Urinary bladder (tissue), 4 donors: ENCODE measurements around the gene TSC22D2. TPM values are rescaled to one million over a fixed set of nuclear protein-coding genes. Genes with fewer than 3 reads are reported as not detected.

Experiments
- DNase-seq: peaks from one replicate; pipeline ENCODE4 v3.0.0-alpha.2; 2015; ENCODE audit errors: extremely low spot score
- H3K27ac ChIP-seq: one replicate; pipeline ENCODE4 v1.5.1; 2013; ENCODE audit warnings: low read depth, mild to moderate bottlenecking, moderate library complexity
- H3K36me3 ChIP-seq: one replicate; pipeline ENCODE4 v1.6.1; 2013; ENCODE audit warnings: mild to moderate bottlenecking, moderate library complexity; ENCODE audit not compliant: insufficient read depth
- H3K4me1 ChIP-seq: one replicate; pipeline ENCODE4 v1.6.1; 2013; ENCODE audit warnings: mild to moderate bottlenecking, moderate library complexity; ENCODE audit not compliant: insufficient read depth
- H3K4me3 ChIP-seq: one replicate; pipeline ENCODE4 v1.5.1; 2013; ENCODE audit warnings: low read depth, low read length
- WGBS: extraction: QIAGEN DNeasy Blood & Tissue Kit; methylation state at CpG from one replicate; pipeline ENCODE4 v1.1.7; 2013; 5-methylcytosine and 5-hydroxymethylcytosine counted together
- polyA plus RNA-seq: library from polyadenylated mRNA; stranded (reverse); fragments of 200-250 nt; gene quantifications from one replicate; pipeline ENCODE4 v1.2.3, GENCODE V29; 2013
- total RNA-seq: library from RNA; depleted of rRNA; stranded (reverse); fragments of >200 nt; gene quantifications from one replicate; pipeline ENCODE4 v1.2.3, GENCODE V29; 2014
- donor health status: healthy with polysubstance abuse.
- donor health status: healthy.

TSC22D2 gene
- total RNA-seq (48.3 TPM), polyA plus RNA-seq (16.3 TPM)

DNA sequence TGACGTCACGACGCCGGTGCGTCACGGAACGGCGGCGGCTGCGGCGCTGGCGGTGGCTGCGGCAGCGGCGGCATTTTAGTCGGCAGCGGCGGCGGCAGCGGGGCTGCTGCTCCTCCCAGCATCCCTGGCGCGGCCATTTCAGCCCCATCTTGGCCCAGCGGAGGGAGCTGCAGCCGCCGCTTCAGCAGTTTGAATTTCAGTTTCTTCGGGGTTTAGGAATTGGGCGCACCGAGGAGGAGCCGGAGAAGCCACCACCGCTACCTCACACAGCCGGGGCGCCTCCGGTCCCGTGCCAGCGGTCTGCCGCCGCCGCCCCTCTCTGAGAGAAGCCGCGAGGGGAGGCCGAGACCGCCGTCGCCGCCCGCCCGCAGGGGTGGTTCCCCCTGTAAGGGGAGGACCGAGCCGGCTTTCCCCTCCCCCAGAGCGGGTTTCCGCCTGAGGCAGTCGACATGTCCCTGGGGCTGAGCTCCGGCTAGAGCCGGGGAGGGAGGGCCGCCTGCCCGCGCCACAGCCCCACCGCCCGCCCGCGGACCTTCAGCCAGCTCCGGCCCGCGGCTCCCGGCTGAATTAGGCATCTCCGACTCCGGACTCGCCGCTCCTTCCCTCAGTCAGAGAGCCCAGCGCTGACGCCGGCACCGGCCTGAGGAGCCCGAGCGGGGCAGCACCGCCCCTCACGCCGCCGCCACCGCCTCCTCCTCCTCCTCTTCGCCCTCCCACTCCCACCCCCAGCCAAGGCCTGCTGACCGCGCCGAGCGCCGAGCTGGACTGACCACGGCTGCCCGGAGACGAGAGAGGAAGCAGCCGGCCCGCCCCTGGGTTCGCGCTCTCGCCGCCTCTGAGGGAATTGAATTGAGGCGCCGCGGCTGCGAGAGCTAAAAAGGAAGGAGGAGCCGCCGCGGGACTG, at the start of gene TSC22D2:
TSS of gene TSC22D2 (plus strand) at position 78 of the 904 bp plus-strand sequence. CDS start 1,053 bp downstream, outside the sequence.
- DNase-seq, result peak; percentile 83
- Histone ChIP-seq H3K27ac (peak within 1 kb of the TSS; percentile 99), H3K36me3 (no peaks in the 10 kb centered on the region), H3K4me1 (no peaks in the 10 kb centered on the region), H3K4me3 (peak within 1 kb of the TSS; percentile 92)
- under 1% methylated on average over 100 of the region's 102 CpGs for WGBS

DNA sequence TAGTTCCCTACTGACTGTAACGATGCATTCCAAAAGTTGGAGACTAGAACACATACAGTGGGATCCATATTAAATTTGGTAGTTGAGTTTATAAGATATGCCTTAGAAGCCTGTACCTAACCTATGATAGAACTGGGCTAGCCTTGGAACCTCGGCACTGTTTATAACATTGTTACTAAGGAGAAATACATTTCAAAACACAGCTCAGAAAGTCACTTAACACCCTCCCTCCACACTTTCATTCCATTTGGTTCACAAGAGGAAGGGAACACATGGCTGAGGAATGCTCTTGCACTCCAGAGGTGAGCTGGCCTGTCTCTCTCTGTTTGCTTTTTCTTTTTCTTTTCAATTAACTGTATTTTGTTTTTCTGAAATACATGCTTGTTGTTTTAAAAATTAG, 48.7 kb upstream of the TSC22D2 start:
- Histone ChIP-seq H3K4me3 (no peak overlapping the region), H3K4me1 (no peaks in the 10 kb centered on the region), H3K36me3 (no peaks in the 10 kb centered on the region), H3K27ac (no peak overlapping the region)
- DNase-seq, result no peak
- WGBS, result 86% methylated on average over 2 of the region's 2 CpGs

DNA sequence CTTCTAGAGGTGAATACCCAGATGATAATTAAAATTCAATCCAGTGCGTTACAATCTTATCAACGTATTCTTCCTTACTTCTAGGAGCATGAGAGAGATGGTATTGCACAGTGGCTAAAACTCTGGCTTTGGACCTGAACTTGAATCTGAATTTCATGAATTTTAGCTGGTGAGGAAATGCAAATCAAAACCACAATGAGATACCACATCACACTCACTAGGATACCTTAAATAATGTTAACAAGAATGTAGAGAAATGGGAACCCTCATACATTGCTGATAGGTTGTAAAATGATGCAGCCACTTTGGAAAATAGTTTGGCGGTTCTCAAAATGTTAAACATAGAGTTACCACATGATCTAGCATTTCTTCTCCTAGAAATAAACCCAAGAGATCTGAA, 47.1 kb upstream of the TSC22D2 start:
- Histone ChIP-seq H3K27ac (no peak overlapping the region), H3K4me3 (no peak overlapping the region), H3K4me1 (no peaks in the 10 kb centered on the region), H3K36me3 (no peaks in the 10 kb centered on the region)
- 97% methylated on average over 3 of the region's 3 CpGs for WGBS
- no peak for DNase-seq

DNA sequence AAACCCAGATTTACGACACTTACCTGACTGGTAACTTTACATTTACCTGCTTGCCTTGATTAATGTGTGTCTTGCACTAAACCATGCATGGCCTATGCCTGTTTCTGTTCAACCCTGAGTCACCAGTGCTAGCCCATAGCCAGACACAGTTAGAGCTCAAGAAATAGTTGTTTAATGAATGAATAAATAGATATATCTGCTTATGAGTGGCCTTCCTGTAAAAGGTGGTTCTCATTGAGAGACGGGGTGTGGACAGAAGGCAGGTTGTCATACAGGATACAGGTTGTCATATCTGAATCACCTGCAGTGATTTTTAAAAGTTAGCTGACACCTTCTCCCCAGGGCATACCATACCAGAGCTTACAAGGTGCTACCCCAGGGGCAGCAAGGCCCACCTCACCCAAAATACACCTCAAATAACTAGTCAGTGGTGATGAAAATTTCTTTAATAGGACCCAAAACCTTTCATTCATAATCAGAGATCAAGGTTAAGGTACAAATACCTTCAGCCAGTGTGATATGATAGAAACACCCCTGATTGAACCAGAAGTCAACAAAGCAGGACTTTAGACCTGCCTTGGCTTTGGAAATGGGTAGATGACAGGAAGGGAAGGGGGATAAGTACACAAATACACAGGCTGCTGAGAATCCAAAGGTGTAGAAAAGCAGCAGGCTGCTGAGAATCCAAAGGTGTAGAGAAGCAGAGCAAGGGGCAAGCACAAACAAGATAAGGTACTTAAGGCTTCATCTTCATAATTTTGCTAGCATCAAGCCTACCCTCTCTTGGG, 45.4 kb upstream of the TSC22D2 start:
- WGBS, result 90% methylated on average over 2 of the region's 2 CpGs
- no peak for DNase-seq
- no peaks in the 10 kb centered on the region for H3K36me3 ChIP-seq
- no peaks in the 10 kb centered on the region for H3K4me1 ChIP-seq
- H3K27ac ChIP-seq, result no peak overlapping the region
- no peak overlapping the region for H3K4me3 ChIP-seq

DNA sequence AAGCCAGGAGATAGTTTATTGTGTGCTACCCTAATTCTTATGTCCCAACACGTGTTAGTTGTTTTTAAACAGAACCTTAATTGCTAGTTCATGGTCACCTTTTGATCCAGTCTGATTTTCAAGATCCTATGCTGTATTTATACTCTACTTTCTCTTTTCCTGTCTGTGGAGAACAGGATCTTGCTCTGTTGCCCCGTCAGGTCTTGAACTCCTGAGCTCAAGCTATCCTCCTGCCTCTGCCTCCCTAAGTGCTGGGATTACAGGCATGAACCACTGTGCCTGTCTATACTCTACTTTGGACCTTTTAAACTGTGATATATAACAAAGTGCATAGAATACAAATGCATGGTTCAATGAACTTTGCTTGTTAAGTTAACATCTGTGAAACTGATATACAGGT, 44.7 kb upstream of the TSC22D2 start:
- Histone ChIP-seq H3K4me3 (no peak overlapping the region), H3K4me1 (no peaks in the 10 kb centered on the region), H3K36me3 (no peaks in the 10 kb centered on the region), H3K27ac (no peak overlapping the region)
- DNase-seq, result no peak
- WGBS, result 89% methylated on average over 2 of the region's 2 CpGs

DNA sequence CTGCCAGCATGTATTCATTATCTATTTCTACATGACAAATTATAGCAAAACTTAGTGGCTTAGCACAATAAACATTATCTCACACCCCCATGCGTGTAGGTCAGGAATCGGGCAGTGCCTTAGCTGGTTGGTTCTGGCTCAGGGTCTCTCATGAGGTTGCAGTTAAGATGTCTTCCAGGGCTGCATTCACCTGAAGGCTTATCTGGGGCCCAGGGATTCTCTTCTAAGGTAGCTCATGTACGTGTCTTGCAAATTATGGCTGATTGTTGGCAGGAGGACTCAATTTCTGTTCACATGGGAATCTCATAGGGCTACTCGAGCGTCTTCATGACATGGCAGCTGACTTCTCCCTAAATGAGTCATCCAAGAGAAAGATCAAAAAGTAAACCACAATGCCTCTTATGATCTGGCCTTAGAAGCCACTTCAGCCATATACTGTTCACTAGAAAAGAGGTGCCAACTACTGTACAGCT, 42.9 kb upstream of the TSC22D2 start:
- WGBS, result 75% methylated on average over 5 of the region's 5 CpGs
- H3K36me3 ChIP-seq, result no peaks in the 10 kb centered on the region
- H3K27ac ChIP-seq, result no peak overlapping the region
- no peak overlapping the region for H3K4me3 ChIP-seq
- no peaks in the 10 kb centered on the region for H3K4me1 ChIP-seq
- no peak for DNase-seq

DNA sequence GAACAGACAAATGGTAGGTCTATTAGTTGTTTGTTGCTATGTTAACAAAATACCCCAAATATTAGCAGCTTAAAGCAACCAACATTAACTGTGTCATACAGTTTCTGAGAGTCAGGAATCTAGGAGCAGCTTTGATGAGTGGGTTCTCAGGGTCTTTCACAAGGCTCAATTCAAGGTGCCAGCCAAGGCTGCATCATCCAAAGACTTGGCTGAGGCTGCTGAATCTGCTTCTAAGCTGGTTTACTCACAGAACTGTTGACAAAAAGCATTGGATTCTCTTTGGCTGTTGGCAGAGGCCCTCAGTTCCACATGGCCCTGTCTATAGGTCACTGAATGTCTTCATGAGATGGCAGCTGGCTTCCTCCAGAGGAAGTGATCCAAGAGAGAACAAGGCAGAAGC, 40.3 kb upstream of the TSC22D2 start:
- Histone ChIP-seq H3K4me3 (no peak overlapping the region), H3K27ac (no peak overlapping the region), H3K4me1 (no peaks in the 10 kb centered on the region), H3K36me3 (no peaks in the 10 kb centered on the region)
- no peak for DNase-seq

DNA sequence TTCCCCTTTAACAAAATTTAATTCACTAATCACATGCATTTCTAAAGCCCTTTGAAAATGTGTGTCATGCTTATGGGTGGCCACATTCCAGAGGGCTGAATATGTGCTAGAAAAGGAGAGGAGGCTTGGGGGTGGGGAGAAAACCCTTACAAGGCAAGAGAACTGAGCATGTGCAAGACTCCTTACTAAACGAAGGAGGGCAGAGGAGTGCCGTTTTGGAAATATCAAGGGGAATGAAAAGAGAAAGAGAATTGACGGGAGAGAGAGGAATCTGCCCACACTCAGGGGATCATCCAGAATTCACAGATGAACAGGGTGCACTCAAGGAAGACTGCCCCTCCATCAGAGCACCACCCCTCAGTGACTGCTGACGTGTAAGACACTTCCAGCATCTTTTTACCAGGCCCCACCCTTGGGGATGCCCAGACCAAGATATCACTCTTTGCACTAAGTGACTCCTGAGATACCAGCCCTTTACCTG, 37.9 kb upstream of the TSC22D2 start:
- peak; percentile 35 for DNase-seq
- H3K27ac ChIP-seq, result no peak overlapping the region

DNA sequence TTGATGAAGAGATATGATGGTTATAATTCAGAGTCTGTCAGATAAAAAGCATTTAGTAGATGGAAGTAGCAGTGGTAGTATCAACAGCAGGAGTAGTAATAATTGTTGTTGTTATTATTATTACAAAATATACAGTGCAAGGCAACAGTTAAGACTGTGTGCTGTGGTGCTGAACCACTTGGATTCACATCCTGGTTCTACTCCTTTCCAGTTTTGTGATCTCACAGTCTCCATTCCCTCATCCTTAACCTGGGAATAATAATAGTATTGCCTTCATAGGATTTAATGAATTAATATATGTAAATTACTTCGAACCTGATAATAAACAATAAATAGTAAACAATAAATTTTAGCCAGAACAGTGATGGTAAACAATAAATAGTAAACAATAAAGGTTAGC, 37.1 kb upstream of the TSC22D2 start:
- H3K27ac ChIP-seq, result no peak overlapping the region
- no peak for DNase-seq
- no peaks in the 10 kb centered on the region for H3K36me3 ChIP-seq
- H3K4me1 ChIP-seq, result no peaks in the 10 kb centered on the region
- no peak overlapping the region for H3K4me3 ChIP-seq
- WGBS, result 68% methylated on average over 1 of the region's 1 CpG

More for the DNA sequence above, 37.9 kb upstream of the TSC22D2 start:
- Histone ChIP-seq H3K4me1 (no peaks in the 10 kb centered on the region), H3K4me3 (no peak overlapping the region), H3K36me3 (no peaks in the 10 kb centered on the region)
- 10% methylated on average over 4 of the region's 4 CpGs for whole genome bisulfite sequencing

DNA sequence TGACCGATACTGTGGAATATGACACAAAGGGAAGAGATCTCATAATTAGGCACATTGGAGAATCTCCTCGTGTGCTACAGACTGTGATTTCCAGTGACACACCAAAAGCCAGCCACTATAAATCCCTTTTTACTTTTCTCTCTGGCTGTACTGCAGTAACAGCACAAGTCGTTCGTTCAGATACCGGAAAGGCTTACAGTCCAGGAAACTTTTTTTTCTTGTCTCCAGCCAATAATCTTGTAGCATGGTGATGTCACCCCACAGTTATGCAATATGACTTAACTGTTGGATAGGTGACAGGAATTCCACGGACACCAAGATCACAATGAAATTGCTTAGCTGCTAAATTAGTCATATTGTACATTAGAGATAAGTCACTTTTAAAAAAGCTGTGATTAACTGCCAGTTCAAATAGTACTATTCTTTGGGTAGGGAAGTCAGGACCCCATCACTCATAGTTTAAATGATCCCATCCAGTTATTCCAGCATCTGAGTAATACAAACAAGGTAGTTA, 36.3 kb upstream of the TSC22D2 start:
- no peaks in the 10 kb centered on the region for H3K36me3 ChIP-seq
- peak overlapping the region; percentile 45 for H3K27ac ChIP-seq
- DNase-seq, result peak; percentile 90
- no peak overlapping the region for H3K4me3 ChIP-seq
- no peaks in the 10 kb centered on the region for H3K4me1 ChIP-seq
- WGBS, result 11% methylated on average over 6 of the region's 6 CpGs

DNA sequence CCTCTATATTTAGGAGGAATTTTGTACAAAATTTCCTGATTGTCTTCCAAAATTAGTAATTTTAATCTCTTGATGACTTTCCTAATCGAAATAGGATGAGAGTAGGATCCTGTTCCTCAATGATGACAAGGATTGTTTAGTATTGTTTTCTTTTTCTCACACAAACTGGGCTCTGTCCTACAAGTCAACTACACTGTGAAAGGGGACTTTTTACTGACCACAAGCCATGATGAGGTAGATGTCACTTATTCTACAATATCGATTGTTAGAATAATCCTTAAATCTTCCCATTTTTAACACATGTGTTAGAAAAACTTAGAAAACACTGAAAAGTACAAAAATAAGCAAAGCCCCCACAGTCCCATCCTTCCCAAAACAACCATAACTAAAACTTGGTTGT, 35.8 kb upstream of the TSC22D2 start:
- H3K27ac ChIP-seq, result no peak overlapping the region
- H3K36me3 ChIP-seq, result no peaks in the 10 kb centered on the region
- no peaks in the 10 kb centered on the region for H3K4me1 ChIP-seq
- no peak overlapping the region for H3K4me3 ChIP-seq
- no peak for DNase-seq
- 72% methylated on average over 2 of the region's 2 CpGs for WGBS

DNA sequence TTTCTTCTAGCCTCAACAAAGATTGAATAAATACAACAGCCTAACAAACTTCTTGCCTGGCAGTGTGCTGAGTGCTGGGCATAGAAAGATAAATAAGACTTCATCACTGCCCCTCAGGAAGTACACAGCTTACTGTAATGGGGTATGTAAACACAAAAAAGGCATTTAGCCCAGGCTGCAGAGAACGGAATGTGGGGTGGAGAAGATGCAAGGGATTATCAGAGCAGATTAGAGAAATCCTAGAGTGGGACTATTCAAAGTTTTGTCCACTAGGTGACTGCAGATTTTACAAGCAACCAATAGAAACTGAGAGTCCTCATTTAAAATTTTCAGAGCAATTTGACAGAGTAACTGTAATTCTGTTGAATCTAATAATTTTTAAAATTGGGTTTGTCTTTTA, 35.4 kb upstream of the TSC22D2 start:
- 16% methylated on average over 1 of the region's 1 CpG for WGBS
- no peak overlapping the region for H3K4me3 ChIP-seq
- no peaks in the 10 kb centered on the region for H3K4me1 ChIP-seq
- H3K36me3 ChIP-seq, result no peaks in the 10 kb centered on the region
- no peak overlapping the region for H3K27ac ChIP-seq
- DNase-seq, result no peak

DNA sequence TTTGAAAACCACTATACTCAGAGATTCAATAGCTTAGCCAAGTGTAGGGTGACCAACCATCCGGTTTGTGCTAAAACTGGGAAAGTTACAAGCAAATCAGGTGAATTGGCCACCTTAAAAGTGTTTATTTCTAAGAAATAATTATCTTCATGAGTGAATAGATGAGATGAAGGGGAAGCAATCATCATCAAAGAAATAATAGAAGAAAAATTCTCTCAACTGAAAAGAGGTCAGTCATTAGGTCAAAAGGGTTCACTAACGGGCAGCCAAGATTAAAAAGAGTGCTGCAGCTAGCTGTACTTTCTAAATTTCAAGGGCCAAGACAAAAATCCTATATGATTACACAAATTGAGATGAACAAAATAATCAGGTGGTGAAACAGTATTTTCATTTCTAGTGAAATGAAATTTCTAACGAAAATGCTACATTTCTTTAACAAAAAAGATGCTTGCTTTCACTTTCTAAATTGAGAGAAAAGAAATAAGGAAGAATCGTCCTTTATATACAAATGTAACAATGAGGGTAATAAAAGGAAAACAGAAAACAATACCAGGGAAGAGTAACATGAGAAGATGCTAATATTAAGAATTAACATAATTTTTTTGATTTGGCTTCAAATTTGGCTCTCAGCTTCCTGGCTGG, 34.7 kb upstream of the TSC22D2 start:
- 85% methylated on average over 4 of the region's 4 CpGs for WGBS
- H3K27ac ChIP-seq, result no peak overlapping the region
- no peak overlapping the region for H3K4me3 ChIP-seq
- no peaks in the 10 kb centered on the region for H3K4me1 ChIP-seq
- no peak for DNase-seq
- H3K36me3 ChIP-seq, result no peaks in the 10 kb centered on the region
